Muscle of leg (tissue), 11 donors: ENCODE results near the gene SLC30A2. TPM values are rescaled to one million over a fixed set of nuclear protein-coding genes. Genes with fewer than 3 reads are reported as not detected.
A peak's percentile ranks its signal among the peaks of the same experiment; 100 is the strongest.

Experiments used
- DNase-seq: peaks from one replicate; pipeline ENCODE4 v3.0.0; 2013
- H3K27ac ChIP-seq: one replicate; pipeline ENCODE4 v1.5.1; 2013; ENCODE audit warnings: mild to moderate bottlenecking, low read length, control low read depth
- H3K27me3 ChIP-seq: one replicate; pipeline ENCODE4 v1.6.1; 2013; ENCODE audit warnings: low read length; ENCODE audit not compliant: control insufficient read depth, insufficient read depth
- H3K36me3 ChIP-seq: one replicate; pipeline ENCODE4 v1.6.1; 2013; ENCODE audit warnings: low read length; ENCODE audit not compliant: control insufficient read depth, insufficient read depth
- H3K4me1 ChIP-seq: one replicate; pipeline ENCODE4 v1.6.1; 2013; ENCODE audit warnings: low read length; ENCODE audit not compliant: control insufficient read depth, insufficient read depth
- H3K4me3 ChIP-seq: one replicate; pipeline ENCODE4 v1.5.1; 2013; ENCODE audit warnings: low read length, control low read depth
- H3K9me3 ChIP-seq: replicated peaks from 2 replicates; pipeline ENCODE4 v1.6.1; 2013; ENCODE audit warnings: low read depth, low read length; ENCODE audit not compliant: control insufficient read depth
- WGBS: methylation state at CpG from one replicate; pipeline ENCODE4 v1.1.5; 2013; ENCODE audit warnings: missing lambda C conversion rate; ENCODE audit not compliant: insufficient coverage; 5-methylcytosine and 5-hydroxymethylcytosine counted together
- polyA plus RNA-seq, 8 donors: library from polyadenylated mRNA; unstranded; fragments of 120-200 nt; gene quantifications; one replicate each; pipeline versions ENCODE4 v1.2.1 to v1.2.3, GENCODE V29; 2013; ENCODE audit warnings: inconsistent platforms in 1 of 8, low replicate concordance in 1 of 8; ENCODE audit not compliant: insufficient read length in 8 of 8, insufficient read depth in 1 of 8
- total RNA-seq: library from RNA; stranded (reverse); fragments of 120-200 nt; gene quantifications from one replicate; pipeline ENCODE4 v1.2.4, GENCODE V29; 2013

The SLC30A2 gene
- total and polyA plus RNA-seq, 9 donors = 0.29 to 2.0 (median 0.69) TPM

GRCh38 chr1:26023826-26024225, 22.1 kb downstream of the SLC30A2 start:
- DNase-seq = no peak
- no peaks in the 10 kb centered on the region for H3K27me3 ChIP-seq
- no peaks in the 10 kb centered on the region for H3K9me3 ChIP-seq
- H3K36me3 ChIP-seq = no peaks in the 10 kb centered on the region
- no peak overlapping the region for H3K4me3 ChIP-seq
- no peak overlapping the region for H3K27ac ChIP-seq
- 84% methylated on average over 2 of the region's 5 CpGs for WGBS
- H3K4me1 ChIP-seq = peaks cover 44% of the 10 kb centered on the region

GRCh38 chr1:26023009-26023408, 22.9 kb downstream of the SLC30A2 start:
- 70% methylated on average over 6 of the region's 13 CpGs for WGBS
- no peak overlapping the region for H3K4me3 ChIP-seq
- DNase-seq = no peak
- H3K27ac ChIP-seq = no peak overlapping the region
- H3K4me1 ChIP-seq = peaks cover 44% of the 10 kb centered on the region
- H3K27me3 ChIP-seq = no peaks in the 10 kb centered on the region
- H3K9me3 ChIP-seq = no peaks in the 10 kb centered on the region
- H3K36me3 ChIP-seq = no peaks in the 10 kb centered on the region

- Histone ChIP-seq H3K4me3 (peak overlapping the region; percentile 41), H3K4me1 (peaks cover 50% of the 10 kb centered on the region)
These were observed 23.5 kb downstream of the SLC30A2 start for GRCh38 chr1:26022404-26022779.

GRCh38 chr1:26021647-26022403, 24.1 kb downstream of the SLC30A2 start, which contains the start of gene EXTL1:
EXTL1 (plus strand) TSS chr1:26021775; CDS start chr1:26022647, 872 bp downstream.
- whole genome bisulfite sequencing = 12% methylated on average over 15 of the region's 15 CpGs
- peak within 1 kb of the TSS; percentile 41 for H3K4me3 ChIP-seq
- no peaks in the 10 kb centered on the region for H3K9me3 ChIP-seq
- H3K27ac ChIP-seq = peak within 1 kb of the TSS; percentile 87
- H3K4me1 ChIP-seq = peaks cover 55% of the 10 kb centered on the region
- no peaks in the 10 kb centered on the region for H3K27me3 ChIP-seq
- no peaks in the 10 kb centered on the region for H3K36me3 ChIP-seq
- DNase-seq = peak; percentile 91

More at GRCh38 chr1:26022404-26022779, 23.5 kb downstream of the SLC30A2 start:
- WGBS = 55% methylated on average over 7 of the region's 8 CpGs
- no peaks in the 10 kb centered on the region for H3K27me3 ChIP-seq
- no peaks in the 10 kb centered on the region for H3K36me3 ChIP-seq
- no peak for DNase-seq
- peak overlapping the region; percentile 87 for H3K27ac ChIP-seq
- H3K9me3 ChIP-seq = no peaks in the 10 kb centered on the region

DNA sequence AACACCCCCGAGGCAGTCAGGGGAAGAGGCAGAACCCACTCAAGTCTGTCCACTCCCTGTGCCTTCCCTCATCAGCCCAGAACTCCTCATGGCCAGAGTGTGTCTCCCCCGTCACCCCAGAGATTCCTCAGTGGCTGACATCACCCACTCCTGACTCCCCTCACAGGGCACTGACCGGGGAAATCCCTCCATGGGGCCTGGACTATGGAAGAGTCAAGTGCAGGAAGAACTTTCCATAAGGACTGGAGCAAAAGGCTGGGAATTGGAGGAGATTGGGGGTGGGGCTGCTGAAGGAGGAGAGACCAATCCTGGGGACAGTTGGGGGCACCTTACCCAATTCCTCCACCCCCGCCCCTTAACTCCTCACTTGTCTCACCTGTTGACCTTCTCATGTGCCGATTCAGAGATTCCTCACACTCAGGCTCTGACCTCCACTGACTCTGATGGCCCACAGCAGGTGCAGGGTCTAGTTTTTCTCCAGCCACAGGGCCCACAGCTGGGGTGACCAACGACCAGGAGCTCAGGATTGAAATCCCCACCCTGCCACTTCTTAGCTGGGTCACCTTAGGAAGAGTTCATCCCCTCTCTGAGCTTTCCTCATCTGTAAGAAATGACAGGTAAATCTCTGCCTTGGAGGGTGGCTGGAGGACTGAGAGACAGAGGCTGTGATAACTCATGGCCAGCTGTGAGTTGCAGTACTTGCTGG, 24.8 kb downstream of the SLC30A2 start:
- no peak for DNase-seq
- 83% methylated on average over 3 of the region's 6 CpGs for WGBS
- no peaks in the 10 kb centered on the region for H3K27me3 ChIP-seq
- peak overlapping the region; percentile 87 for H3K27ac ChIP-seq
- no peak overlapping the region for H3K4me3 ChIP-seq
- H3K36me3 ChIP-seq = no peaks in the 10 kb centered on the region
- no peaks in the 10 kb centered on the region for H3K9me3 ChIP-seq
- peaks cover 63% of the 10 kb centered on the region for H3K4me1 ChIP-seq

DNA sequence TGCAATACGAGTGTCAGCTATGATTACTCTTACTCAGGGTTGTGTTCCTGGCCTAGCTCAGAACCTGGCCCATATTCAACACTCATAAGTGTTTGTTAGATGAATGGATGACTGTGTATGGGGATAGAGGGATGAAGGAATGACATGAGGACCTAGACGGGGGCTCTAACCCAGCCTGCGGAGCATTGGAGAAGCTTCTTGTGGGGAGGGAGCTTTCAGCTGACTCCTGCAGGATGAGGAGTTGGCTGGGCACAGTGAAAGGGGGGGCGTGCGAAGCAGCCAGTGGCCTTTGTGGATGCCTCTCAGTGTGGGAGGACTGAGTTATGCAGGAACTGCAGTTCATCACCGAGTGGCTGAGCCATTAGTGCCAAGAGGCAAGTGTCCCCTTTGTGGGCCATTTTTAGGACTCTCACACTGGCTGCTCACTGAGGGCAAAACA, 25.6 kb downstream of the SLC30A2 start:
- no peak overlapping the region for H3K4me3 ChIP-seq
- WGBS = 41% methylated on average over 5 of the region's 6 CpGs
- peak overlapping the region; percentile 47 for H3K27ac ChIP-seq
- H3K4me1 ChIP-seq = peaks cover 65% of the 10 kb centered on the region
- no peaks in the 10 kb centered on the region for H3K36me3 ChIP-seq
- peak; percentile 44 for DNase-seq
- no peaks in the 10 kb centered on the region for H3K9me3 ChIP-seq
- no peaks in the 10 kb centered on the region for H3K27me3 ChIP-seq

- no peak for DNase-seq
- 38% methylated on average over 6 of the region's 8 CpGs for WGBS
- no peaks in the 10 kb centered on the region for H3K9me3 ChIP-seq
- H3K27ac ChIP-seq = no peak overlapping the region
- H3K36me3 ChIP-seq = no peaks in the 10 kb centered on the region
- peaks cover 65% of the 10 kb centered on the region for H3K4me1 ChIP-seq
- no peaks in the 10 kb centered on the region for H3K27me3 ChIP-seq
- no peak overlapping the region for H3K4me3 ChIP-seq
These were observed 26.1 kb downstream of the SLC30A2 start for GRCh38 chr1:26019641-26020315.

- H3K4me1 ChIP-seq = peaks cover 50% of the 10 kb centered on the region
- WGBS = 79% methylated on average over 2 of the region's 6 CpGs
- peak; percentile 30 for DNase-seq
- no peaks in the 10 kb centered on the region for H3K27me3 ChIP-seq
- H3K9me3 ChIP-seq = no peaks in the 10 kb centered on the region
- H3K4me3 ChIP-seq = no peak overlapping the region
- H3K36me3 ChIP-seq = no peaks in the 10 kb centered on the region
- H3K27ac ChIP-seq = no peak overlapping the region
These were observed 28.3 kb downstream of the SLC30A2 start for GRCh38 chr1:26017606-26018005.

GRCh38 chr1:26016953-26017545, 28.9 kb downstream of the SLC30A2 start:
- Histone ChIP-seq H3K27ac (no peak overlapping the region), H3K27me3 (no peaks in the 10 kb centered on the region), H3K9me3 (no peaks in the 10 kb centered on the region), H3K4me3 (no peak overlapping the region), H3K36me3 (no peaks in the 10 kb centered on the region), H3K4me1 (peaks cover 44% of the 10 kb centered on the region)
- WGBS = 96% methylated on average over 3 of the region's 6 CpGs
- DNase-seq = no peak
